ENCODE results near the gene HOTAIR.

Gene HOTAIR

GRCh38 chr12:53928054-53928835 is 46.5 kb downstream of the HOTAIR start:
- DNase-seq (ENCODE audit: low read depth in 2 of 2): no peak

GRCh38 chr12:53927220-53928029 is 47.3 kb downstream of the HOTAIR start:
- no peak for DNase-seq (ENCODE audit: low read depth in 2 of 2)

- no peak for DNase-seq (ENCODE audit: low read depth in 2 of 2)
Observed at GRCh38 chr12:53924521-53925405, 50.0 kb downstream of the HOTAIR start.

- no peak for DNase-seq (ENCODE audit: low read depth in 2 of 2)
Observed at GRCh38 chr12:53916788-53917655, 57.7 kb downstream of the HOTAIR start.
